ENCODE measurements around the gene OPTC. TPM values are rescaled to one million over a fixed set of nuclear protein-coding genes. Genes with fewer than 3 reads are reported as not detected.
"Not testable (repeated sequence)": the region's sequence is repeated elsewhere in the genome, so short reads cannot be mapped to it uniquely, and the experiment has no call there.

OPTC gene, protein sequence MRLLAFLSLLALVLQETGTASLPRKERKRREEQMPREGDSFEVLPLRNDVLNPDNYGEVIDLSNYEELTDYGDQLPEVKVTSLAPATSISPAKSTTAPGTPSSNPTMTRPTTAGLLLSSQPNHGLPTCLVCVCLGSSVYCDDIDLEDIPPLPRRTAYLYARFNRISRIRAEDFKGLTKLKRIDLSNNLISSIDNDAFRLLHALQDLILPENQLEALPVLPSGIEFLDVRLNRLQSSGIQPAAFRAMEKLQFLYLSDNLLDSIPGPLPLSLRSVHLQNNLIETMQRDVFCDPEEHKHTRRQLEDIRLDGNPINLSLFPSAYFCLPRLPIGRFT
- not detected for total RNA-seq
- long read RNA-seq, donor 1, partial matches to known transcripts, result 0 of 1 reads
- long read RNA-seq, donor 1, other reads (novel, unspliced or antisense), result 1 of 1 reads
- long read RNA-seq, donor 2, result 0 reads

DNA sequence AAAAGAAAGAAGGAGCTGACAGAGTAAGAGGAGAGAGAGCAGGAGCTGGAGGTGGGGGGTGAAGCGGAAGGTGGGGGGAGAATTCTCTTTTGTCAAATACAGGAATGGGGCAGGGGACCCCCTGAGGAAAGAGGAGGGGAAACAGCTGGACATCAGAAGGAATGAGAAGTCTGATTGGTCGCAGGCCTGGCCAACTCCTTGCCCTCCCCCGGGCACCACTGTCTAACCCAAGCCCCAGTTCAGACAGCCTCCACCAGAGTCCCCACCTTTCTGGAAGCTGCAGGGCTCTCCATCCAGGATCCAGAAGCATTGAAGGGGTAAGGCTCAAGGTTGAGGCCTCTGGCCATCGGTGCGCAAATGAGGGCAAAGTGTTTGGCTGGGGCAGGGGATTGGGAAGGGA, at the start of gene OPTC:
Gene OPTC (plus strand): TSS at position 253 of the 400 bp plus-strand sequence. CDS start 1,853 bp downstream, outside the sequence.
- intact Hi-C loops (cut with DNase I), result no loop called here
- DNase-seq (ENCODE audit: low spot score), result no peak

DNA sequence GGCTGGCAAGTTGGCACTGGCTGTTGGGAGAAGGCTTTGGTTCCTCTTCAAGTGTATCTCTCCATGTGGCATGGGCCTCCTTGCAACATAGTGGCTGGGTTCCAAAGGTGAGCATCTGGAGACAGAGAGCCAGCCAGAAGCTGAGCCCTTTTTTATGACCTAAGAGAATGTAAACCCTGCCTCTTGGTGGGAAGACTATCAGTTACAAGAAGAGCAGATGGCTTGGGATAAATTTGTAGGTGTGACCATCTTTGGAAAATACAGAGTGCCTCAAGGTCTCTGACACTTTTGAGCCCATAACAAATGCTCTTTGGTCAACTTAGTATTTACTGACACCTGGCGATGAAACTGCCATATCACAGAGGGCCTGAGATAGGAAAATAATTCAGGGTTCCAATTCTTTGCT, 49.8 kb upstream of the OPTC start:
- DNase-seq (ENCODE audit: low spot score), result no peak
- intact Hi-C loops (cut with DNase I), result loop anchor here (5.0 to 10.0 kb wide), 5 partner anchors 37 to 169 kb away; no protein-coding TSS in a partner anchor

DNA sequence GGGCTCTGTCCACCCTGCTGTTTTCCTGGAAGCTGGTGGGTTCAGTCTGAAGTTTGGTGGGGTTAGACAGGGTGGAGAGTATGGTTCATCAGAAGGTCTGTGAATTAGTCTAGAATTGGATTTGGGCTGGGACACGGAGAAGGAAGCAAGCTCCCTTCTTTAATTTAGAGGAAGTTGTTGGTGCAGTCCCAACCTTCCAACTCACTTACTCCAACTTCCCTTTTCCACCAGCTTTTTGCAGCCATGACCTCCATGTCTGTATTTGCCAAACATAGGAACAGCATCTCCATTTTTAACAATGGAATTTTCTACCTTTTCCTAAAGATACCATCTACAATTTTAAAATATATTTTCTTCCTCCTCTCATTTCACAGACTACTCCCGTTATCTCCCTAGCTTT, 46.8 kb upstream of the OPTC start:
- DNase-seq (ENCODE audit: low spot score), result no peak
- intact Hi-C loops (cut with DNase I), result loop anchor here in 1 of 2 donors (10.0 kb wide), 1 partner anchor 172 kb away; no protein-coding TSS in a partner anchor

DNA sequence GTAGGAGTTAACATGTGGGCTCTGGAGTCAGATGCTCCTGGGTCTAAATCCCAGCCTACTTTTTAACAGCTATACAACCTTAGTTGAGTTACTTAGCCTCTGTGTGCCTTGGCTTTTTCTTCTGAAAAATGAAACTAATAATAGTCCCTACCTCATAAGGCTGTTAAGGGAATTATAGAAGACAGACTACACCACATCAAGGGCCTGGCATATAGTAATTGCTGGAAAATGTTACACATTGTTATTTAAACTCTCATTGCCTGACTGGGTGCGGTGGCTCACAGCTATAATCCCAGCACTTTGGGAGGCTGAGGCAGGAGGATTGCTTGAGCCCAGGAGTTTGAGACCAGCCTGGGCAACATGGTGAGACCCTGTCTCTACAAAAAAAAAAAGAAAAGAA, 46.4 kb upstream of the OPTC start:
- intact Hi-C loops (cut with DNase I), result loop anchor here in 1 of 2 donors (10.0 kb wide), 1 partner anchor 173 kb away; no protein-coding TSS in a partner anchor
- DNase-seq (ENCODE audit: low spot score), result not testable (repeated sequence)

DNA sequence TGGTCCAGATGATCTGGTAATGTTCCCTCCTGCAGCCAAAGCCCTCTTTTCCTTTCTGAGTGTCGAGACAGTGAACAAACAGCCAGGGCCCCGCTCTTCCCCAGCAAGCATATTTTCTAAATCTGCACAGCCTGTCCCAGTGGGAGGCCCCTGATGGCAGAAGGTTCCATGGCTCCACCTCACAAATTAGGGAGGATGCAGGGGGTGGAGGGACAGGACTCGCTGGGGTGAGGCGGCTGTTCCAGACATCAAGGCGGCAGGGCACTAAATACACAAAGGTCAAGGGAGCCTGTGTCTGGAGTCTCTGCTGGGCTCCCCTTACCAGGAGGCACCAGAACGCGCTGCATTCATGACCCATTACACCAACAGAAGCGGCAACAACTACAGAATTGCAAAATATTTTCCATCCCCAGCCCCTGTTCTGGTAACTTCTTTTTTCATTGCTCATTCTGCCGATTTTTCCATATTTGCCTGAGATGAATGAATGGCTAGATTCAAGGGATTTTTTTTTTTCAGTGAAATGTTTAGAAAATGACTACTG, 45.4 kb upstream of the OPTC start:
- DNase-seq (ENCODE audit: low spot score), result peak; percentile 90
- intact Hi-C loops (cut with DNase I), result loop anchor here in 1 of 2 donors (10.0 kb wide), 1 partner anchor 174 kb away; no protein-coding TSS in a partner anchor

DNA sequence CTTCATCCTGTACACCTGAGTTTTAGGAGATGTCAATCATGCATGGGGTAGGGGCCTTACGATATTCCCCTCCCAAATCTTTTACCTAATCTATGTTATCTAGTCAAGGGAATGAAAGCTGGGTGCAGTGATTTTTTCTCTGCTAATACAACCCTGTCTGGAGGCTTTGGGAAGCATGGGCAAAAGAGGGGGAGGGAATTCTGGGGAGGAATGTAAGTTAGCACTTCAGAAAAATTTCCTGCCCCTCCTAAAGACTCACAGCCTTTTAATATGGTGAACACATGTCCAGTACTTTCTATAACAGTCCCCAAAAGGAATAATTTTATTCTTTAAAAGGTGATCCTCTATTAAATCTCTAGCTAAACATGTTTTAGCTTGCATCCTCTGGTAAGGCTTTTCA, 44.0 kb upstream of the OPTC start:
- intact Hi-C loops (cut with DNase I), result no loop called here

DNA sequence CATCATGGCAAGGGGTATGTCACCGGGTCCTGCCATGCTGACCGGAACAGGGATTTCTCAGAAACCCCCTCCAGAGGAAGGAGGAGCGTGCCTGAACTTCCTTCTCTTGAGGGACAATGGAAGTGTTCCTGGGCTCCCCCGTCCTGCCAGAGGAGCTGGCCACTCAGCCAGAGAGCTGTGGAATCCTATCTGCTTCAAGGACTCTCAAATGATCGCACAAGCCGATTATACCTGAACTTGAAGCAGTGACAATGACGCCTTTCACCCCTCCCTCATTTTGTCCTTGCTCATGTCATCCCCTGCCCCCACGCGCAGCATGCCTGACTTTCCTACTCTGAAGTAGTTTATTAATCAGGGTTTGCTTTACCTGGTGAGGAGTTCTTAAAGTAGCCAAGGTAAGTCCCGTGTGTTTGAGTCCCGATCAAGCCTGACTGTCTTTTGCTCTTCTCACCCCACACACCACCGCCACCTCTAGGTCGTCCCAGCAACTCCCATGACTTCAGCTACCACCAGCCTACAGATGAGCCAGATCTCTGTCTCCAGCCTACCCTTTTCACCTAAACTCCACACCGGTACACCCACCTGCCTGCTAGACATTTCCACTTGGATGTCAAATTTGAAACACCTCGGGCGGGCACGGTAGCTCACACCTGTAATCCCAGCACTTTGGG, 43.3 kb upstream of the OPTC start:
- intact Hi-C loops (cut with DNase I), result no loop called here
- DNase-seq (ENCODE audit: low spot score), result no peak

More for the DNA sequence above, 44.0 kb upstream of the OPTC start:
- DNase-seq (ENCODE audit: low spot score), result no peak

DNA sequence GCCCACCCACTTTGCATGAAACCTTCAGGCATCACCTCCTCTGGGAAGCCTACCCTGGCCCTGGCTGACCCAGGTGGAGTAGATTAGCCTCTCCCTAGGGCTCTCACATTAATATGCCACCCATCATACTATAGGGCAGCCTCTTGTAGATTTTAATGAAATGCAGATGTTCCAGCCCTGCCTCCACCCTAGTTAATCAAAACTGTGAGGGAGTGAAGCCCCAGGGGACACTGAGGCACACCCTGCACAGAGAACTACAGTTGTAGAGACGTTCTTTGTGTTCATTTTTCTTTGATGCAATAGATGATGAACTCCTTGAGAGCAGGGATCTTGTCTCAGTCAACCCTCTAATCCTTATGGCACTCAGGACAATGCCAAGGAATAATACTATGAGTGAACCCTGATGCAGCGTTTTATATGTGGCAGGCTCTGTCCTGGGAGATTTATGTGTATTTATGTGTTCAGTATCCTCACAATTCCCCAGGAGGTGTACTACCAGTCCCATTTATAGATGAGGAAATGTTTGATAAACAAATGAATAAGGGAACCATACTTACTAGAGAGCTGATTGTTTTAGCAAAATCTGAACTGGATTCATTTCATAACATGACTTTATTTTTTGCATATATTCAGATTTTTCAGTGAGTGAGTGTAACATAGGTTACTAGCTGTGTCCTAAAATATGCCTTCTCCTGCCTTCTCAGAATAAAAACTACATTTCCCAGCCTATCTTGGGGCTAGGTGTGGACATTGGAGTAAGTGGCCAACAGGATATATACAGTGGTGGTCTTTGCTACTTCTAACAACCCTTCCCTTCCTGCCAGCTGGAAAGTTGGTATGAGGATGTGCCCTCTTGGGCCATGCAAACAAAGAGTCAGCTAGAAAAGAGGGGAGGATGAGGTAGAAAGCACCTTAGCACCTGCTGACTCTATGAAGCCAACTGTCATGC, 41.8 kb upstream of the OPTC start:
- no peak for DNase-seq (ENCODE audit: low spot score)
- intact Hi-C loops (cut with DNase I), result no loop called here

DNA sequence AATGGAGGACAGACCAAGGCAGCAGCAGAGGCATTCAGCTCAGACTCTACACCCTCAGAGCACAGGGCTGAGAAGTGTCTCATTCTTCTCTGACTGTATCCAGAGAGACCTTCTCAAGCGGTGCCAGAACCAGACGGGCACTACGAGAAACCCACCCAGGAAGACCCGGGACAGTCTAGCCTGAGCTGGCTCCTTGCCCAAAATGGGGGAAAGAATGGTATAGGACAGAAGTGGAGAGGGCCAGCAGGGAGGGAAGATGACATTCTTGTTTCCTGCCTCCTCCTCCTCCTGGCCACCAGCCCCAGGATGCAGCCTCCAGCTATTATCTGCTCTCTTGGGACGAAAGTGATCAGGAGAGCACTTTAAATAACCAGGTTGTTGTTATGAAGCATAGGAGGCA, 40.9 kb upstream of the OPTC start:
- intact Hi-C loops (cut with DNase I), result no loop called here
- no peak for DNase-seq (ENCODE audit: low spot score)

DNA sequence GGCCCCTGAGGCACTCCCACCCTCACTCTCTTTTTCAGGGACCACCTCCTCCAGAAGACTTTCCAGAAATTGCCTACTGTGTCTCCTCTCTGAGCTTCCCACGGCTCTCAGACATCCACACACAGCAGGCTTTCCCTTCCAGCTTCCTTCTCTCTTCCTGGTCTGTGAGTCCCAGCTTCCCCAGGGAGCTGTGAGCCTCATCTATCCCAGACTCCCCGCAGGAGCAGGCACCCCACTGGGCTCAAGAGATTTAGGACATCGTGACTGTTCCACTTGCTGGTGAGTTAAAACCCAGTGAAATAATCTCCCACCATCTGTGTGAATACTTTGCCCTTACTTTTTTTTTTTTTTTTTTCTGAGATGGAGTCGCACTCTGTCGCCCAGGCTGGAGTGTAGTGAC, 40.3 kb upstream of the OPTC start:
- no peak for DNase-seq (ENCODE audit: low spot score)
- intact Hi-C loops (cut with DNase I), result no loop called here

DNA sequence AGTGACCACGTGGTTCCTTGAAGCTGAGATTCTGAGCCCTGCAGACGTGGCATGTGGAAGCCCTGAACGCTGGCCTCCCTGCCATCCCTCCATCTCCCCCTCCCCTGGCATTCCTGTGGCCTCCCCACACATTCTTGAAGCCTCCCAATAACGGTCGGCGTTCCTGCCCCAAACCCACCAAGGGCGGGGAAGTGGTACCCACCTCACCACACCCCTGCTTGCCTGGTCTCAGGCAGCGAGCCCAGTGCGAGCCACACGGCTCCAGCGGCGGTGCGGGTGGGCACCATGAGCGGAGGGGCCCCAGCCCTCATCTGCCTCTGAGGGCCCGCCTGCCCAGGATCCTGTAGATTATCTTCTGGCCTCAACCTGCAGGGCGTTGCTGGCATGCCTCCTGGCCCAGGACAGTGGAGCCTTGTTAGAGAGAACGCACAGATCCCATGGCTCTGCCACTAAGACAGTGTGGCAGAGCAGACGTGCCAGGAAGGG, 38.9 kb upstream of the OPTC start:
- DNase-seq (ENCODE audit: low spot score), result no peak
- intact Hi-C loops (cut with DNase I), result no loop called here

DNA sequence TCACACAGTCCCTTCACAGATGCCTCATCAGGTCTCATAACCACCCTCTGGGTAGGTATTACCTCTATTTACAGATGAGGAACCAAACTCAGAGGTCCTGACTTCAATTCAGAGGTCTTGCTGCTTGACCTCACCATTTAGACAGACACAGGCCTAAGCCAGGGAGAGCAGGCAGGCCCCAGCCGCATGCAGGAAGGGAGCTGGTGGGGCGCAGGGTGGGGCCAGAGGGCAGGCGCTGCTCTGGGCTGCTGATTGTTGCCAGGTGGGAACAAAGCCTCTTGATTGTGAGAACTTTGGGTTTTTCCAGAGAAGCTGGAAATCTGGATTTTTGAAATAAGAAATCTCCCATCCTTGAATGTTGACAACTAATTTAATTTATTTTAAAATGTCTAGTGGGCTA, 38.2 kb upstream of the OPTC start:
- intact Hi-C loops (cut with DNase I), result no loop called here
- DNase-seq (ENCODE audit: low spot score), result no peak

DNA sequence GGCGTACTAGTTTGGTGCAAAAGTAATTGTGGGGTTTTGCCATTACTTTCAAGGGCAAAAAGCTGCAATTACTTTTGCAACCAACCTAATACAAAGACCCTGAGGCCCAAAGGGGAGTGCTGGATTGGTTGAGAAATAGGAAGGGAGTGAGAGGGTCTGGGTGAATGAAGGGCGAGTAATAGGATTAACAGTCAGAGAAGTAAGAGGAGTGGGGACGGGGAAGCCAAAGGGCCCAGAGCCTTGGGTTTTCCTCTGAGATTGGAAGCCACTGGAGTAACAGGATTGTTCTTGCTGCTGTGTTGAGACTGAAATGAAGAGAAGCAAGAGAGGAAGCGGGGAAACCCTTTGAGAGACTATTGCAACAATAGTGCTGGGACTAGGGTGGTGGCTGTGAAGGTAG, 37.4 kb upstream of the OPTC start:
- intact Hi-C loops (cut with DNase I), result no loop called here
- no peak for DNase-seq (ENCODE audit: low spot score)

DNA sequence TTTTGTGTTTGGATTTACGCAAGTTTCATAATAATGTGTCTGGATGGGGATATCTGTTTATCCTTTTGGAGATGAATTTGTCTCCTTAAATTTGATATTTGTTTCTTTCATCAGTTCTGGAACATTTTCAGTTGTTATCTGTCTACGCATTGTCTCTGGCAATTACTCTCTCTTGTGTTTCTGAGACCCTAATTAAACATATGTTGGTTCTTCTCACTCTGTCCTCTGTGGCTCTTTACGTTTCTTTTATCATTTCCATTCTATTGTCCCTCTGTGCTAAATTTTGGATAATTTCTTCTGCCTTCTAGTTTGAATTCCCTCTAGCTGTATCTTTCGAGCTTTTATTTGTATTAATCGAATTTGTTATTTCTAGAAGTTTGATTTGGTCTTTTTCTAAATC, 35.9 kb upstream of the OPTC start:
- intact Hi-C loops (cut with DNase I), result no loop called here
- DNase-seq (ENCODE audit: low spot score), result no peak

DNA sequence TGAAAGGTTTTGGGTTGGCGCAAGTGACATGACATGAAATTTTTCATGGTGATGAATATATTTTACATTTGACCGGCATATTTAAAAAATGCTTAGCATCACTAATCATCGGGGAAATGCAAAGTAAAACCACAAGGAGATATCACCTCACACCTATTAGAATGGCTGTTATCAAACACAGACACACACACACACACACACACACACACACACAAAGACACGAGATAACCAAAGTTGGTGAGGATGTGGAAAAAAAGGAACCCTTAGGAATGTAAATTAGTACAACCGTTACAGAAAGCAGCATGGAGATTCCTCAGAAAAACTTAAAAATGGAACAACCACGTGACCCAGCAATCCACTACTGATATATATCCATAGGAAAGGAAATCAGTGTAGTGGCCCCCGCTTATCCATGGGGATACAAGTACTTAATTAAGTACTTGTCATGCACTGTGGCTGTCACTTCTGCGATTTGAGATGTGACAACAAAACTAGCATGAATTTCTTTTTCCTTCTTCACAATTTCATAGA, 34.2 kb upstream of the OPTC start:
- DNase-seq (ENCODE audit: low spot score), result no peak
- intact Hi-C loops (cut with DNase I), result no loop called here

DNA sequence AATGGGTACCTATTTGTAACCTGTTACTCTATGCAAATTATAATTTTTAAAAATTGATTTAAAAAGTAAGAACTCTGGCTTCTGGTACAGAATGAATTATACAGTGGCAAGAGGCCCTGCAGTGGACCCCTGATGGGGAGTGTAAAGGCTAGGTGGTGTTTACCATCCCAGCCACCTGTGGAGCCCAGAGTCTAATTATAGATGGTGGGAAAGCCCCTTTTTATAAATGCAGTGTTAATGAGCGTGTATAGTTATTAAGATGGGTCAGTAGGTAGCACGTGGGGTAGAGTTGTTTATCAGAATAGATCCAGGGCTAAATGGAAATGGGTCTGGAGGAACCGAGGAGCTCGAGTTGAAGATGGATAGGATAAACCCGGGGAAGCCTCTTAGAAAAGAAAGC, 32.2 kb upstream of the OPTC start:
- no peak for DNase-seq (ENCODE audit: low spot score)
- intact Hi-C loops (cut with DNase I), result no loop called here

DNA sequence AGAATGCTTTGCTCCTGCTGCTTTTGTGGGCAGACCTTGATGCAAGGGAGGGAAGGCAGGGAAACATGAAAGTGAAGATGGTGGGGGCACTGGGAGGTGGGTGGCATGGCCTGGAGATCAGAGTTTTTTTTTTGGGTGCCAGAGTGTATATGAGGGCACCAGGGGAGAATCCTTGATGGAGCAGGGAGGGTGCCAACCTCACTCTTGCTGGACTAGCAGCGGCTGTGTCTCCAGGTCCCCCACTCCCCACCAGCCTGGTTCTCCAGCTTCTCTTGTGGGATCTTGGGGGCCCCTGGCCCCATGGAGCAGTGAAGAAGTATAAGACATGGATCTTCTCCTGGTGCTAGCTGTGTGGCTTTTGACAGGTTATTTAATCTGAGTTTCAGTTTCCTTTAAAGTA, 31.8 kb upstream of the OPTC start:
- DNase-seq (ENCODE audit: low spot score), result no peak
- intact Hi-C loops (cut with DNase I), result no loop called here

DNA sequence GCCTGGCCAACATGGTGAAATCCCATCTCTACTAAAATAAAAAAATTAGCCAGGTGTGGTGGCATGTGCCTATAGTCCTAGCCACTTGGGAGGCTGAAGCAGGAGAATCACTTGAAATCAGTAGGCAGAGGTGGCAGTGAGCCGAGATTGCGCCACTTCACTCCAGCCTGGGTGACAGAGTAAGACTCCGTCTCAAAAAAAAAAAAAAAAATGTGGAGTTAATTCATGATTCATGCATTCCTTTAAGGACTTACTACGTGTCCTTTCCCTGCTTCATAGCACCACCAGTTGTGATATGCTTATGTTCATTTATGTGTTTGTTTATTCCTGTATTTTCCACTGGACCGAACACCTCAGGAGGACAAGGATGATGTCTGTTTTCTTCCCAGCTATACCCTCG, 31.1 kb upstream of the OPTC start:
- DNase-seq (ENCODE audit: low spot score), result peak; percentile 93
- intact Hi-C loops (cut with DNase I), result no loop called here

All from posterior vena cava (tissue), 2 donors.